Breast epithelium (tissue), 3 donors: ENCODE measurements around the gene SH3BP5.

Experiments
- CTCF ChIP-seq, 3 donors: fragments of 450-650 bp; IDR thresholded peaks; one replicate each; pipeline ENCODE4 v1.5.1; 2016 to 2017; ENCODE audit warnings: antibody characterized with exemption in 3 of 3, mild to moderate bottlenecking in 3 of 3, moderate library complexity in 3 of 3
- POLR2A ChIP-seq: fragments of 450-650 bp; IDR thresholded peaks from one replicate; pipeline ENCODE4 v1.6.1; 2016; ENCODE audit warnings: antibody characterized with exemption, mild to moderate bottlenecking, moderate library complexity

GRCh38 chr3:15306979-15307359 is 25.4 kb downstream of the SH3BP5 start:
- no peak for TF ChIP-seq POLR2A
- TF ChIP-seq CTCF (IDR thresholded peaks at IDR 0.05) = no peak
